PC-9 (cell line): ENCODE data around the gene PFDN4. TPM values are rescaled to one million over a fixed set of nuclear protein-coding genes. Genes with fewer than 3 reads are reported as not detected.

Experiments
- Bru-seq: library from RNA; stranded (reverse); fragments of 400-500 nt; gene quantifications from one replicate; lab custom pipeline; 2021; lab: Mats Ljungman, UMichigan
- BruChase-seq, 2 experiments: library from RNA; stranded (reverse); fragments of 400-500 nt; gene quantifications; one replicate each; lab custom pipeline; 2021; lab: Mats Ljungman, UMichigan
- BruUV-seq: library from RNA; stranded (reverse); fragments of 400-500 nt; replicated peaks from 2 replicates; lab custom pipeline; 2021; lab: Mats Ljungman, UMichigan
- CTCF ChIA-PET: fragments of 300-600 bp; sonication (Branson Sonifier 250); formaldehyde crosslinking; loops from one replicate; lab custom pipeline; 2022; ENCODE audit warnings: antibody characterized with exemption; lab: Charles Lee
- POLR2A ChIA-PET: fragments of 300-600 bp; sonication (Branson Sonifier 250); formaldehyde crosslinking; loops from one replicate; lab custom pipeline; 2022; ENCODE audit warnings: antibody characterized with exemption; ENCODE audit not compliant: unreplicated experiment; lab: Charles Lee
- DNase-seq, 2 experiments: peaks; one replicate each; pipeline versions ENCODE4 v3.0.0 to v3.0.0-alpha.2; 2015 to 2022; ENCODE audit warnings: mixed read lengths in 1 of 2
- H2AFZ ChIP-seq: fragments of 200-600 bp; sonication (generic); 2 replicates; pipeline ENCODE4 v1.8.1; 2017; ENCODE audit warnings: antibody characterized with exemption
- H3F3A ChIP-seq: fragments of 200-600 bp; sonication (generic); 2 replicates; pipeline ENCODE4 v1.8.1; 2017; ENCODE audit warnings: antibody characterized with exemption, mild to moderate bottlenecking, low read depth; ENCODE audit not compliant: insufficient read depth
- H3K27ac ChIP-seq: fragments of 200-600 bp; sonication (generic); 2 replicates; pipeline ENCODE4 v1.6.1; 2016; ENCODE audit warnings: mixed run types
- H3K27me3 ChIP-seq: fragments of 200-600 bp; sonication (generic); 2 replicates; pipeline ENCODE4 v1.6.1; 2016; ENCODE audit warnings: low read depth, mixed run types; ENCODE audit not compliant: insufficient read depth
- H3K36me3 ChIP-seq: fragments of 200-600 bp; sonication (generic); 2 replicates; pipeline ENCODE4 v1.6.1; 2016; ENCODE audit warnings: low read depth, mixed run types
- H3K4me1 ChIP-seq: fragments of 200-600 bp; sonication (generic); replicated peaks from 2 replicates; pipeline ENCODE4 v1.6.1; 2016; ENCODE audit warnings: mixed run types; ENCODE audit not compliant: insufficient read depth
- H3K4me2 ChIP-seq: fragments of 200-600 bp; sonication (generic); 2 replicates; pipeline ENCODE4 v1.6.1; 2017; ENCODE audit warnings: mixed run types
- H3K4me3 ChIP-seq: fragments of 200-600 bp; sonication (generic); 2 replicates; pipeline ENCODE4 v1.6.1; 2016; ENCODE audit warnings: mixed run types
- H3K79me2 ChIP-seq: fragments of 200-600 bp; sonication (generic); 2 replicates; pipeline ENCODE4 v1.6.1; 2017; ENCODE audit warnings: low read depth, mixed run types
- H3K9me2 ChIP-seq: fragments of 200-600 bp; sonication (generic); 2 replicates; pipeline ENCODE4 v1.8.1; 2017; ENCODE audit warnings: mild to moderate bottlenecking; ENCODE audit not compliant: insufficient read depth
- H3K9me3 ChIP-seq: fragments of 200-600 bp; sonication (generic); 2 replicates; pipeline ENCODE4 v1.8.1; 2016; ENCODE audit warnings: low read depth; ENCODE audit not compliant: insufficient read depth
- H4K20me1 ChIP-seq: fragments of 200-600 bp; sonication (generic); 2 replicates; pipeline ENCODE4 v1.8.1; 2017; ENCODE audit not compliant: insufficient read depth
- CTCF ChIP-seq: fragments of 200-600 bp; sonication (generic); conservative IDR thresholded peaks from 2 replicates; pipeline ENCODE4 v1.6.1; 2017; ENCODE audit warnings: mixed run types, antibody characterized with exemption, mild to moderate bottlenecking, moderate library complexity
- EZH2 ChIP-seq: fragments of 200-600 bp; sonication (generic); IDR thresholded peaks from 2 replicates; pipeline ENCODE4 v1.8.0; 2017; ENCODE audit warnings: antibody characterized with exemption, low read depth
- intact Hi-C: fragments of 100-400 bp; cut with micrococcal nuclease; formaldehyde crosslinking; loops from one replicate; pipeline ENCODE4 v1.10.0; 2022; ENCODE audit not compliant: unreplicated experiment
- long read RNA-seq: library from polyadenylated mRNA; stranded (forward); transcript quantifications from one replicate; pipeline ENCODE4 v2.0.0, GENCODE V29; 2022
- total RNA-seq: library from RNA; stranded (reverse); gene quantifications from 2 replicates; pipeline ENCODE4 v1.2.3, GENCODE V29; 2021

The PFDN4 gene, protein sequence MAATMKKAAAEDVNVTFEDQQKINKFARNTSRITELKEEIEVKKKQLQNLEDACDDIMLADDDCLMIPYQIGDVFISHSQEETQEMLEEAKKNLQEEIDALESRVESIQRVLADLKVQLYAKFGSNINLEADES
- 44.1 and 49.5 TPM in 2 replicates for total RNA-seq
- Bru-seq, nascent RNA, result percentile 88 among the genes with signal in this experiment
- percentile 74 among the genes with signal in this experiment for BruChase-seq, experiment 1, labeled RNA remaining after a 2-hour chase
- BruChase-seq, experiment 2, labeled RNA remaining after a 6-hour chase, result percentile 88 among the genes with signal in this experiment
- long read RNA-seq, transcript PFDN4-201 (4 exons, 1,462 nt), result major isoform, 277 of 295 reads
- long read RNA-seq, partial matches to known transcripts, result 10 of 295 reads
- long read RNA-seq, other reads (novel, unspliced or antisense), result 8 of 295 reads

- Histone ChIP-seq H3K79me2 (peaks cover 50% of the 10 kb centered on the region), H3K27ac (peak within 1 kb of the TSS; percentile 86), H3K36me3 (peaks cover 21% of the 10 kb centered on the region; the same call in 1 of the 2 replicates), H3K4me1 (peaks cover 15% of the 10 kb centered on the region), H2AFZ (peak within 1 kb of the TSS; percentile 85), H3K4me3 (peak within 1 kb of the TSS; percentile 73), H3F3A (no peaks in the 10 kb centered on the region), H4K20me1 (peaks cover 20% of the 10 kb centered on the region; the same call in 1 of the 2 replicates), H3K9me3 (no peaks in the 10 kb centered on the region; the same call in 1 of the 2 replicates), H3K27me3 (no peaks in the 10 kb centered on the region), H3K9me2 (no peaks in the 10 kb centered on the region), H3K4me2 (peak within 1 kb of the TSS; percentile 93)
- no TSS peak for BruUV-seq
- intact Hi-C loops, result loop anchor here (1.0 to 10.0 kb wide), 2 partner anchors 141 to 1963 kb away; no protein-coding TSS in a partner anchor
- DNase-seq, result peak; percentile 73 to 92
- ChIA-PET POLR2A (interaction anchor here (0.6 kb wide), 3 partner anchors 237 to 612 kb away, joined by 3 to 5 read pairs (median 3); no protein-coding TSS in a partner anchor), CTCF (interaction anchor here (0.5 to 0.7 kb wide), 6 partner anchors 112 to 513 kb away, joined by 3 to 10 read pairs (median 4); no protein-coding TSS in a partner anchor)
- no peak for TF ChIP-seq EZH2
- TF ChIP-seq CTCF, result peak; percentile 92
These were observed at the start of gene PFDN4 for GRCh38 chr20:54207743-54208547. Gene PFDN4 (plus strand): TSS chr20:54208087. CDS start chr20:54208101, 14 bp downstream.

- Histone ChIP-seq H3K4me2 (no peak overlapping the region), H3K4me3 (no peak overlapping the region), H3K36me3 (peaks cover 10% of the 10 kb centered on the region; the same call in 1 of the 2 replicates), H3K79me2 (no peaks in the 10 kb centered on the region), H3F3A (peaks cover 3% of the 10 kb centered on the region; the same call in 1 of the 2 replicates), H3K4me1 (peaks cover 9% of the 10 kb centered on the region), H3K27ac (no peak overlapping the region), H3K27me3 (no peaks in the 10 kb centered on the region), H3K9me2 (no peaks in the 10 kb centered on the region), H3K9me3 (no peaks in the 10 kb centered on the region), H2AFZ (no peak overlapping the region), H4K20me1 (no peaks in the 10 kb centered on the region)
- ChIA-PET CTCF (no interaction called here), POLR2A (no interaction called here)
- DNase-seq, result peak in 1 of 2 experiments; percentile 30
- TF ChIP-seq CTCF (no peak), EZH2 (no peak)
- intact Hi-C loops, result no loop called here
- no TSS peak for BruUV-seq
These were observed 49.7 kb upstream of the PFDN4 start for GRCh38 chr20:54158226-54158625.
